SK-N-SH treated with all-trans-retinoic acid at 6 μM for 48 hours (cell line): Measurements from ENCODE around the gene SLC8A3.

Source experiments
- ATAC-seq: fragments of 200-7000 bp; cut with Tn5 transposase; 3 replicates; pipeline ENCODE4 v1.9.1; 2020; ENCODE audit warnings: mild to moderate bottlenecking, moderate library complexity
- ARNTL ChIP-seq: fragments of 450-650 bp; formaldehyde crosslinking; IDR thresholded peaks from 2 replicates; pipeline ENCODE4 v1.5.0; 2020; ENCODE audit warnings: low read depth, mild to moderate bottlenecking, moderate library complexity, borderline replicate concordance
- BACH2 ChIP-seq: fragments of 250-450 bp; sonication (Bioruptor Pico); IDR thresholded peaks from 2 replicates; pipeline ENCODE4 v1.9.0; 2021; ENCODE audit warnings: mild to moderate bottlenecking, borderline replicate concordance
- CSDC2 ChIP-seq: fragments of 250-450 bp; sonication (Bioruptor Pico); IDR thresholded peaks from 2 replicates; pipeline ENCODE4 v1.5.0; 2020; ENCODE audit warnings: mild to moderate bottlenecking, moderate library complexity
- CSRNP3 ChIP-seq: fragments of 250-450 bp; sonication (Bioruptor Pico); IDR thresholded peaks from 2 replicates; pipeline ENCODE4 v1.5.1; 2021; ENCODE audit warnings: mild to moderate bottlenecking, moderate library complexity
- ESRRG ChIP-seq: fragments of 250-450 bp; sonication (Bioruptor Pico); IDR thresholded peaks from 2 replicates; pipeline ENCODE4 v1.6.1; 2021; ENCODE audit warnings: mild to moderate bottlenecking
- GLIS3 ChIP-seq: fragments of 250-450 bp; sonication (Bioruptor Pico); IDR thresholded peaks from 2 replicates; pipeline ENCODE4 v1.5.0; 2020; ENCODE audit warnings: mild to moderate bottlenecking, moderate library complexity
- ISL1 ChIP-seq: fragments of 250-450 bp; sonication (Bioruptor Pico); IDR thresholded peaks from 2 replicates; pipeline ENCODE4 v2.1.2; 2022; ENCODE audit warnings: mild to moderate bottlenecking, moderate library complexity
- OSR1 ChIP-seq: fragments of 250-450 bp; sonication (Bioruptor Pico); IDR thresholded peaks from 2 replicates; pipeline ENCODE4 v1.8.0; 2022; ENCODE audit warnings: moderate library complexity, mild to moderate bottlenecking, inconsistent platforms
- PATZ1 ChIP-seq: fragments of 250-450 bp; sonication (Bioruptor Pico); IDR thresholded peaks from 2 replicates; pipeline ENCODE4 v1.8.0; 2020; ENCODE audit warnings: mild to moderate bottlenecking, moderate library complexity, borderline replicate concordance
- POU6F1 ChIP-seq: fragments of 250-450 bp; sonication (Bioruptor Pico); IDR thresholded peaks from 2 replicates; pipeline ENCODE4 v1.8.0; 2021; ENCODE audit warnings: low read depth, mild to moderate bottlenecking, moderate library complexity, borderline replicate concordance
- PPARA ChIP-seq: fragments of 250-450 bp; sonication (Bioruptor Pico); IDR thresholded peaks from 2 replicates; pipeline ENCODE4 v1.5.0; 2020; ENCODE audit warnings: mild to moderate bottlenecking, borderline replicate concordance
- SNAI2 ChIP-seq: fragments of 250-450 bp; sonication (Bioruptor Pico); IDR thresholded peaks from 2 replicates; pipeline ENCODE4 v1.5.0; 2020; ENCODE audit warnings: mild to moderate bottlenecking, moderate library complexity
- TCF4 ChIP-seq: fragments of 250-450 bp; sonication (Bioruptor Pico); IDR thresholded peaks from 2 replicates; pipeline ENCODE4 v1.8.0; 2021; ENCODE audit warnings: mild to moderate bottlenecking, moderate library complexity, borderline replicate concordance
- TOX ChIP-seq: fragments of 250-450 bp; sonication (Bioruptor Pico); IDR thresholded peaks from 2 replicates; pipeline ENCODE4 v1.8.0; 2021; ENCODE audit warnings: mild to moderate bottlenecking, moderate library complexity, borderline replicate concordance
- TSHZ2 ChIP-seq: fragments of 250-450 bp; sonication (Bioruptor Pico); IDR thresholded peaks from 2 replicates; pipeline ENCODE4 v1.5.0; 2020; ENCODE audit warnings: mild to moderate bottlenecking, moderate library complexity
- ZC3H10 ChIP-seq: fragments of 250-450 bp; sonication (Bioruptor Pico); IDR thresholded peaks from 2 replicates; pipeline ENCODE4 v1.5.1; 2021; ENCODE audit warnings: mild to moderate bottlenecking, moderate library complexity
- ZFP3 ChIP-seq: fragments of 250-450 bp; sonication (Bioruptor Pico); IDR thresholded peaks from 2 replicates; pipeline ENCODE4 v1.5.0; 2020; ENCODE audit warnings: mild to moderate bottlenecking, moderate library complexity
- ZFP30 ChIP-seq: fragments of 450-650 bp; formaldehyde crosslinking; IDR thresholded peaks from 2 replicates; pipeline ENCODE4 v1.5.0; 2022; ENCODE audit warnings: mild to moderate bottlenecking, moderate library complexity
- ZNF70 ChIP-seq: fragments of 450-650 bp; formaldehyde crosslinking; IDR thresholded peaks from 2 replicates; pipeline ENCODE4 v1.5.0; 2020; ENCODE audit warnings: mild to moderate bottlenecking, moderate library complexity
- ZNF8 ChIP-seq: fragments of 450-650 bp; formaldehyde crosslinking; IDR thresholded peaks from 2 replicates; pipeline ENCODE4 v1.5.0; 2020; ENCODE audit warnings: mild to moderate bottlenecking, moderate library complexity

SLC8A3 gene

GRCh38 chr14:70096866-70097265 is 91.9 kb downstream of the SLC8A3 start (continued):
- TF ChIP-seq PATZ1 (no peak), CSDC2 (CRISPR knock-in tag) (no peak), OSR1 (CRISPR knock-in tag) (no peak), TOX (CRISPR knock-in tag) (no peak), TCF4 (CRISPR knock-in tag) (no peak)

GRCh38 chr14:70094631-70095030 is 94.1 kb downstream of the SLC8A3 start:
- peak; percentile 54; the same call in 1 of the 3 replicates for ATAC-seq
- TF ChIP-seq TSHZ2 (CRISPR knock-in tag) (peak; percentile 85), TCF4 (CRISPR knock-in tag) (peak; percentile 86; the same call in 1 of the 2 replicates), CSRNP3 (no peak)
- TF ChIP-seq, all 23 proteins: peak for 2

- TF ChIP-seq TCF4 (CRISPR knock-in tag) (no peak), ESRRG (CRISPR knock-in tag) (no peak), ZFP30 (no peak), PPARA (CRISPR knock-in tag) (no peak), PATZ1 (no peak), POU6F1 (no peak), TSHZ2 (CRISPR knock-in tag) (no peak), OSR1 (CRISPR knock-in tag) (no peak), ZNF70 (CRISPR knock-in tag) (no peak), ARNTL (CRISPR knock-in tag) (no peak), ISL1 (no peak), GLIS3 (CRISPR knock-in tag) (no peak), ZFP3 (no peak), ZC3H10 (CRISPR knock-in tag) (no peak), SNAI2 (no peak), ZNF8 (CRISPR knock-in tag) (no peak), TOX (CRISPR knock-in tag) (no peak), BACH2 (CRISPR knock-in tag) (no peak)
- no peak for ATAC-seq
Measured at GRCh38 chr14:70094106-70094505, 94.6 kb downstream of the SLC8A3 start.
